GM13976 (cell line): ENCODE results near the gene UBXN2A.
"Not testable (repeated sequence)": the region's sequence is repeated elsewhere in the genome, so short reads cannot be mapped to it uniquely, and the experiment has no call there.

ENCODE experiments used
- DNase-seq: peaks from one replicate; pipeline ENCODE4 v3.0.0; 2012; ENCODE audit warnings: low spot score
- in situ Hi-C: fragments of 300-500 bp; cut with MboI; formaldehyde crosslinking; loops from one replicate; pipeline ENCODE4 v1.12.0; 2022; ENCODE audit warnings: low sequenced_read_pairs, mixed read lengths, inconsistent platforms; ENCODE audit not compliant: unreplicated experiment
- TF ChIP-seq, protein P1 (sequence below): IDR thresholded peaks from 2 replicates; pipeline ENCODE4 v1.5.1; 2012; ENCODE audit warnings: borderline replicate concordance, mild to moderate bottlenecking; ENCODE audit not compliant: insufficient read depth; ENCODE audit errors: extremely low read depth, missing control alignments, control extremely low read depth

The UBXN2A gene

DNA sequence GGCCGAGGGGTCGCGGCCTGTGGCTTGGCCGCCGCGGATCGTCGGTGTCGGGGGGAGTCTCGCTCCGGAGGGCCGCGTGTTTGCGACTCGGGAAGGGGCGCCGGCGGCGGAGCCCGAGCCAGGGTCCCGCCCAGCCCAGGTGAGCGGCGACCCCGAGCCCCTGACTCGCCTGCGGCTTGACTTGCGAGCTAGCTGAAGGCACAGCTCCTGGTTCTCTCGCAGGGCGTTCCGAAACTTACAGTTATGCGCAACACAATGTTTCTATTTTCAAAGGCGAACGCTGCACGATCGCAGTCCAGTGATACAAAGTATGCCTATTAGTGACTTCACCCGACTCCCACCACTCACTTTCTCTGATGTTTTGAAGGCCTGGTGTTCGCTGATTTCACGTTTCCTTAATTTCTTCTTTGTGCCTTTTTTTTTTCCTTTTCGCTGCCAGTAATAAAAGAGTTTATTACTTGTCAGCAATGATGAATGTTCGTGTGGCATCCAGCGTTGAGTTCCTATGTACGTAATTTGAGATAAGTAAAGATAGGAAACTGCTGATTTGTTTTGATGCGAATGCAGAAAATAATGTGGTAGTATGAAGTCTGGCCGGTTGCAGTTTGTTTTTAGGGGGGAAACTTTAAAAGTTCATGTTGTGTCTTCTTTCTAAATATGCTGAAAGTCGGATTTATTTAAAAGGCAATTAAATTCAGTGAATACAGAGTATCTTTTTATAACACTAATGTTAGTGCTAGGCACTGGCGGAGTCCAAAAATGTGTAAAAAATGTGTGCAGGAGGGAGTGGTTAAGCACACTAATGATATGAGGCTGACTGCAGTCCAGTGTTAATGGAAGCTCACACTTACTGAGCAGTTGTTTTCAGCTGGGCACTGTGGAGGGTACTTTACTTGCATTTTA lies 706 bp downstream of the UBXN2A start:
- peak; percentile 69 for DNase-seq
- in situ Hi-C loops = no loop called here
- TF ChIP-seq, protein P1, sequence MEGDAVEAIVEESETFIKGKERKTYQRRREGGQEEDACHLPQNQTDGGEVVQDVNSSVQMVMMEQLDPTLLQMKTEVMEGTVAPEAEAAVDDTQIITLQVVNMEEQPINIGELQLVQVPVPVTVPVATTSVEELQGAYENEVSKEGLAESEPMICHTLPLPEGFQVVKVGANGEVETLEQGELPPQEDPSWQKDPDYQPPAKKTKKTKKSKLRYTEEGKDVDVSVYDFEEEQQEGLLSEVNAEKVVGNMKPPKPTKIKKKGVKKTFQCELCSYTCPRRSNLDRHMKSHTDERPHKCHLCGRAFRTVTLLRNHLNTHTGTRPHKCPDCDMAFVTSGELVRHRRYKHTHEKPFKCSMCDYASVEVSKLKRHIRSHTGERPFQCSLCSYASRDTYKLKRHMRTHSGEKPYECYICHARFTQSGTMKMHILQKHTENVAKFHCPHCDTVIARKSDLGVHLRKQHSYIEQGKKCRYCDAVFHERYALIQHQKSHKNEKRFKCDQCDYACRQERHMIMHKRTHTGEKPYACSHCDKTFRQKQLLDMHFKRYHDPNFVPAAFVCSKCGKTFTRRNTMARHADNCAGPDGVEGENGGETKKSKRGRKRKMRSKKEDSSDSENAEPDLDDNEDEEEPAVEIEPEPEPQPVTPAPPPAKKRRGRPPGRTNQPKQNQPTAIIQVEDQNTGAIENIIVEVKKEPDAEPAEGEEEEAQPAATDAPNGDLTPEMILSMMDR = no peak

DNA sequence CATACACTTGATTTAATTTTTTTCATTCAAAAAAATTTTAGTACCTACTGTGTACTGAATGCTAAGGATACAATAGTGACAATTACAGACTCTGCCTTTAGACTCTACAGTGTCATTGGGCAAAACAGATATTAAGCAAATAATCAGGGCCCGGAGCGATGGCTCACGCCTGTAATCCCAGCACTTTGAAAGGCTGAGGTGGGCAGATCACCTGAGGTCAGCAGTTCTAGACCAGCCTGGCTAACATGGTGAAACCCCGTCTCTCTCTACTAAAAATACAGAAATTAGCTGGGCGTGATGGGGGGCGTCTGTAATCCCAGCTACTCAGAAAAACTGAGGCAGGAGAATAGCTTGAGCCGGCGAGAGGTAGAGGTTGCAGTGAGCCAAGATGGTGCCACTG lies 1.4 kb downstream of the UBXN2A start:
- no peak for DNase-seq
- in situ Hi-C loops = no loop called here
- TF ChIP-seq, protein P1 = no peak

DNA sequence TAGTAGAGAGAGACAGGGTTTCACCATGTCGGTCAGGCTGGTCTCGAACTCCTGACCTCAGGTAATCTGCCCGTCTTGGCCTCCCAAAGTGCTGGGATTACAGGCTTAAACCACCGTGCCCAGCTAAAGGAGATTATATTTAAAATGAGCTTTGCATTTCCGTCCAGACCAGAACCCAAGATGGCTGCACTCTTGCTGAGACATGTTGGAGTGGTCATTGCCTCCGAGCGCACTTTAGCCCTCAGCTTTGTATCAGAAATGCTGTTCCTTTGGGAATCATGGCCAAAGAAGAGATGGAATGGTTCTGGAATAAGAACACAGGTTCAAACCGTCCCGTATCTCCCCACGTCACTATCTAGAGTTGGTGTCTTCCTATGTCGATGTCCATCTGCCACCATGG lies 3.4 kb downstream of the UBXN2A start:
- in situ Hi-C loops = no loop called here
- TF ChIP-seq, protein P1 = no peak
- no peak for DNase-seq

DNA sequence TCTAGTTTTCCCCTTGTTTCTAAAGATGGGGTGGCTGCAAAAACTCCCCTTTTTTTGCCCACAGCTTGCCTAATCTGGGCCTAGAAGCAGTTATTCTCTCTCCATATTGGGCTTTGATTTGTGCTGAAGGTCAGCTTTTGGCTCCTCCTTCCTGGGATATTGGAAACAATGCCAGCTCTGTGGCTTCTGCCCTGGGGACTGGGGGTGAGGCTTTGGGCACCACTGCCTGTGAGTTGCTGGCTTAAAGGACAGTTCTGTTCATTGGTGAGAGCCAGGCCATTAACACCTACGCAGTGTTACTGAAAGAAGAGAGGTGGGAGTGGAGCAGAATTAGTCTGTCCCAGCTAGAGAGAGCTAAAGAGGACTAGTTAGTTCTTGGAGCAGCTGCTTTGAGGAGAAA lies 4.3 kb downstream of the UBXN2A start:
- TF ChIP-seq, protein P1 = no peak
- no peak for DNase-seq
- in situ Hi-C loops = no loop called here

DNA sequence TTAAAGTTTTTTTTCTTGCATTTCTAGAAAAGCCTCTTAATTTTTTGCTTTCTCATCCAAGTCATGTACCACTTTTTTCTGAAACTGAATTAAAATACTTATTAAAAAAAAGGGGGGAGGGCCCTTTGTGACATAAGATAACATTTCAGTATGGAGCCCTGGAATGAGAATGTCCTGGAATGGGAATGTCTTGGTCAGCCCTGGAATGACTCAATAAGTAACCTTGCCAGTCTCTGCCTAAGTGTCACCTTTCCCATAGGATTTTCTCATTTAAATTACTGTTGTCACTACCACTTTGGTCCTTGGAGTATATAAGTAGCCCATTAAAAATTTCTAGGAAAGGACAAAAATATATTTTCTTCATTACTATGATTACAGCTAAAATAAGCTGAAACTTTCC lies 4.7 kb downstream of the UBXN2A start:
- TF ChIP-seq, protein P1 = no peak
- DNase-seq = no peak
- in situ Hi-C loops = no loop called here

DNA sequence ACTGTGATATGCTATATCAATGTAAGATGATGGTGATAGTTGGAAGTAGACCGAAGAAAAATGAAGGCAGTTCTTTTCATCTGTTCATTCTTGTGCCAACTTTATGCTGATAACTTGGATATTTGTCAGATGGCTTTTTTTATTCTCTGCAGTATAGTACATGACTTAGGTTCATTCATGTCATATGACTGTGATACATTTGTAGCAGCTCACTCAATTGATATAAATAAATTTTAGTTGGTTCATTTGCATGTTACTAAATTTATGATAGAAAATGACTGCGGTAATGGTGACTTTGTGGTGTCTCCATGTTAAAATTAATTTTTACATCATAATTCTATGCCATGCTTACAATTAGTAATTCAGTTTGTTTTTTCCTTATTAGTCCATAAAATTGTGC lies 7.1 kb downstream of the UBXN2A start:
- TF ChIP-seq, protein P1 = no peak
- in situ Hi-C loops = no loop called here
- DNase-seq = no peak

DNA sequence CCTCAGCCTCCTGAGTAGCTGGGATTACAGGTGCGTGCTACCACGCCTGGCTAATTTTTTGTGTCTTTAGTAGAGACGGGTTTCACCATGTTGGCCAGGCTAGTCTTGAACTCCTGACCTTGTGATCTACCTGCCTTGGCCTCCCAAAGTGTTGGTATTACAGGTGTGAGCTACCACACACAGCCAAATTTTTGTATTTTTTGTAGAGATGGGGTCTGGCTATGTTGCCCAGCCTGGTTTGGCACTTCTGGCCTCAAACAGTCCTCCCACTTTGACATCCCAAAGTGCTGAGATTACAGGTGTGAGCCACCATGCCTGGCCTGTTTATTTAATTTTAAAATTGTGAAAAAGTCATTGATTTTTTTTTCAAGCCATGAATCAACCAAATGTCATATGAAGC lies 12.3 kb downstream of the UBXN2A start:
- DNase-seq, in situ Hi-C loops: not testable (repeated sequence)
